ENCODE data around the gene MS4A18.
"Not testable (repeated sequence)": the region's sequence is repeated elsewhere in the genome, so short reads cannot be mapped to it uniquely, and the experiment has no call there.

Gene MS4A18

DNA sequence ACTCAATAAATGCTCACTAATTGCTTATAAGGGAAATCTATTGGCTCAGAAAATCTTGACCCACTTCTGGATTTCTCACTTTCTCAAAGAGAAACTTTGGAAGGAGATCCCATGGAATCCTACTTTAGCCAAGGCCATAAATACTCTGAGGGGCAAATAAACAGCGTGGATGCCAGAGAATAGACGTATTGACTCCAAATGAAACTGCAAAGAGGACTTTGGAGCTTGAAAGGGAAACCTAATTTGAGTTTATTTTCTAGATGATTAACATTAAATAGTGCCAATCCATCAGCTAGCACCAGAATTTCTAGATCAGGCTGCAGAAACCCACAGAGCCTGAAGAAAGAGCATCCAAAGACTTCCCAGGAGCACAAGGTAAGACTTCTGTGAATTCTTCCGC is at the start of gene MS4A18:
Gene MS4A18 (plus strand): TSS at position 301 of the 400 bp plus-strand sequence.
- H3K27ac ChIP-seq: no peak within 1 kb of the TSS
- TF ChIP-seq, protein P1, sequence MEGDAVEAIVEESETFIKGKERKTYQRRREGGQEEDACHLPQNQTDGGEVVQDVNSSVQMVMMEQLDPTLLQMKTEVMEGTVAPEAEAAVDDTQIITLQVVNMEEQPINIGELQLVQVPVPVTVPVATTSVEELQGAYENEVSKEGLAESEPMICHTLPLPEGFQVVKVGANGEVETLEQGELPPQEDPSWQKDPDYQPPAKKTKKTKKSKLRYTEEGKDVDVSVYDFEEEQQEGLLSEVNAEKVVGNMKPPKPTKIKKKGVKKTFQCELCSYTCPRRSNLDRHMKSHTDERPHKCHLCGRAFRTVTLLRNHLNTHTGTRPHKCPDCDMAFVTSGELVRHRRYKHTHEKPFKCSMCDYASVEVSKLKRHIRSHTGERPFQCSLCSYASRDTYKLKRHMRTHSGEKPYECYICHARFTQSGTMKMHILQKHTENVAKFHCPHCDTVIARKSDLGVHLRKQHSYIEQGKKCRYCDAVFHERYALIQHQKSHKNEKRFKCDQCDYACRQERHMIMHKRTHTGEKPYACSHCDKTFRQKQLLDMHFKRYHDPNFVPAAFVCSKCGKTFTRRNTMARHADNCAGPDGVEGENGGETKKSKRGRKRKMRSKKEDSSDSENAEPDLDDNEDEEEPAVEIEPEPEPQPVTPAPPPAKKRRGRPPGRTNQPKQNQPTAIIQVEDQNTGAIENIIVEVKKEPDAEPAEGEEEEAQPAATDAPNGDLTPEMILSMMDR (IDR thresholded peaks at IDR 0.05): no peak
- no peak for TF ChIP-seq ZFX (IDR thresholded peaks at IDR 0.05; ENCODE audit: borderline replicate concordance)

DNA sequence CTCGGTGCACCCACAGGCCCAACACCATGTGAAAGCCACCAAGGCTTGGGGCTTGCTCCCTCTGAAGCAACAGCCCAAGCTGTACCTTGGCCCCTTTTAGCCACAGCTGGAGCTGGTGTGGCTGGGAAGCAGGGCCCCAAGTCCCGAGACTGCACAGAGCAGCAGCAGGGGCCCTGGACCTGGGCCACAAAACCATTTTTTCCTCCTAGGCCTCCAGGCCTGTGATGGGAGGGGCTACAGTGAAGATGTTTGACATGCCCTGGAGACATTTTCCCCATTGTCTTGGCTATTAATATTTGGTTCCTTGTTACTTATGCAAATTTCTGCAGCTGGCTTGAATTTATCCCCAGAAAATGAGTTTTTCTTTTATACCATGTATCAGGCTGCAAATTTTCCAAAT is 46.3 kb upstream of the MS4A18 start:
- H3K27ac ChIP-seq: not testable (repeated sequence)

DNA sequence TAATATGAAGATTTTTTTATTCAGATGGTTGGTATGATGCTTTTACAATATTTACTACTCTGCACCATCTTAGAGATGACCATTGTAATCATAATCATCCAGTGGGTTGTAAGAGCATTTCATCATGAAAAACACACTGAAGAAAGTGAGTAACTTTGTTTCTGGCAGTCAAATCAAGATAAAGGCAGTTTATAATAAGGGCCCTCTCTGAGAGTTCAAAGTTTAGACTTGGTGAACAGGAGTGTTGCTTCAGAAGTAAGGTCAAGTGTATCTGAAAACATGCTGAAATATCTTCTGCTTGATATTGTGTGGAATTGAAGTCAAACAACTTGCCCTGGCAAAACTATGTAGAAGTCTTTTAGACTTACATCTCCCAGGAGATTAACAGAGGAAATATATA is 44.6 kb upstream of the MS4A18 start:
- no peak overlapping the region for H3K27ac ChIP-seq
- TF ChIP-seq, protein P1 (IDR thresholded peaks at IDR 0.05): no peak
- TF ChIP-seq ZFX (IDR thresholded peaks at IDR 0.05; ENCODE audit: borderline replicate concordance): no peak

DNA sequence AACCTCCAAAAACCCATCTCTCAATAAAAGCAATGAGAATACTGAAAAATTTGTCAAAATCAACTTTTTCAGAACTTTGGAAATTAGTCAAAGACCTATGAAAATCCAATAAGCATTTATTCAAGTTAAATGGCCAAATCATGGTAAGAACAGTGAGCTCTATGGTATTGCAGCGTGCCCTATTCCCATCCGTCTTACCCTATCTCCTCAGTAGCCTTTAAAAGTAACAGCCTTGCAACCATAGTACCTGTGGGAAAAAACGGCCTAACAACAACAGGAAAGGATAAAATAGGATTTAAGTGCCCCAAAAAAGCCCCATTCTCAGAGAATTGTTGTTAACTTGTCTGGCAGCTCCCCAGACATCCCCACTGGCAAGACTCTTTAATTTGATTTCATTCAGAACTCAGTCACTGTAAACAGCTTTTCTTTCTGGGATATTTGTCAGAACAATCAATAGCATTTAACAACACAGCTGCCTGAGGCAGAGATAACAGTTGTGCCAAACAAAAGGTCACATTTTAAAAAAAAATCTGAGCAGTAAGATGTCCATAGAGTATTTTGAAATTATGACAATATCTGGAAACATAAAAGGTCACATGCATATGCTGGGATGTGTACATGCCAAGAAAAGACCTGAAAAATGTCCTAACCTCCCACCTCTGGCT is 43.9 kb upstream of the MS4A18 start:
- TF ChIP-seq ZFX (IDR thresholded peaks at IDR 0.05; ENCODE audit: borderline replicate concordance): no peak
- TF ChIP-seq, protein P1 (IDR thresholded peaks at IDR 0.05): no peak
- H3K27ac ChIP-seq: no peak overlapping the region

DNA sequence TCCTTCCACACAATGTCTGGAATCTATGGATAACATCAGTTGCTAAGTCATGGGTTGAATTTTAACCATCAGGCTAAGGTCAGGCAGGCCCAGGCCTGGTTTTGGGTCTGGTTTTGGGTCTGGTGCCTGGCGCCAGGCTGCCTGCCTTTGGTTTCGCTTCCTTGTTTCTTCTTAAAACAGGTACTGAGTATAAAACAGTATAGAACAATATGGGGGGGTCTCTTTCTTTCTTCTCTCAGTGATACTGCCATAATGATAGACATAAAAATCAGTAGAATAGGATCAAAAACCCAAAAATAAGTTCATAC is 40.0 kb upstream of the MS4A18 start:
- H3K27ac ChIP-seq: not testable (repeated sequence)

DNA sequence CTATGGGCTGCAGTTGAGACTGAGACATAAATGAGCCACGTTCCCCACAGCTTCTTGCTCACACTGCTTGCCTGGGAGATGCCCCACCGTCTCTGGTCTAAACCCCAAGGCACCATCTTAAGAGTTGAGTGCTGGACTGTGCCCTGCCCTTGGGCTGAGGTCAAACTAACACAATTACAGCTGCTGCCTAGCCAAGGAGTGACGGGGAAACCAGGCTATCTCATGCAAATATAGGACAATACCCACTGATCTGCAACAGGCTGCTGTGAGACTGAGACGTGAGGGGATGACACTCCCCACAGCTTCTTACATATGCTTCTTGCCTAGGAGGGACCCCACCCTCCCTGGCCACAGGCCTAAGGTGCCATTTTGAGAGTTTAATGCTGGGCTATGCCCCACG is 32.9 kb upstream of the MS4A18 start:
- no peak overlapping the region for H3K27ac ChIP-seq
- TF ChIP-seq ZFX (IDR thresholded peaks at IDR 0.05; ENCODE audit: borderline replicate concordance): no peak
- TF ChIP-seq, protein P1 (IDR thresholded peaks at IDR 0.05): no peak

DNA sequence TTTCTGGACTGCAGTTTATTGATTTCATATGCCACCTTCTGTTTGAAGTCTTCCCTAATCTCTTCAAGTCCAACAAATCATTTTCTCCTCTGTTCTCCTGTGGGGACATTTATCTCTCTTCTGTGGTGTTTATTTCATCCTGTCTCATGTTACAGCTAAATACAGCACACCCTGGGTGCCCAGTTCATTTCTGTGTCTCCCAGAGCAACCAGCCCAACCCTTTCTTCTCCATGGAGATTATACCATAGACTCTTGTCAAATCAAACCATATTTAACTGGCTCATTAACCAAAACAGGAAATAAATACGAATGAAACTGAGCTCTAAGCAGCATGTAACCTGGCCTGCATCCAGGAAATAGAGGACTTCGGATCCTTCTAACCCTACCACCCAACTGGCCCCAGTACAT is 25.2 kb upstream of the MS4A18 start, which contains the start of gene MS4A8:
Gene MS4A8 (plus strand): TSS at position 329 of the 408 bp plus-strand sequence. CDS start 1,249 bp downstream, outside the sequence.
- TF ChIP-seq, protein P1 (IDR thresholded peaks at IDR 0.05): no peak
- no peak for TF ChIP-seq ZFX (IDR thresholded peaks at IDR 0.05; ENCODE audit: borderline replicate concordance)

DNA sequence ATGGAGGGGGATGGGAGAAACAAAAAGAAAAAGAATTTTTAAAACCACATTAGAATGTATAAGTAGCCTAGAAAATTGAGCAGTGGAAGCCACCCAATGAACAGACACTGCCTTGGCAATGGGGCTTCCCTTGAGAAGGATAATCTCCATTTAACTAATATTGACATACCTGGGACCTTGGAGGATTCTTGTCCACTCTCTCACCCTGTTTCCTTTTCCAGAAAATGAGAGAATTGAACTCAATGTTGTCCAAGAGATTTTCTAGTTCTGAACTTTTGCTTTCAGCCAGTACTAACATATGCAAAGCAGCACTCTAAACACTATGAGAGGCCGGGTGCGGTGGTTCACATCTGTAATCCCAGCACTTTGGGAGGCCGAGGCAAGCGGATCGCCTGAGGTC is 24.6 kb upstream of the MS4A18 start:
- H3K27ac ChIP-seq: no peak overlapping the region
- no peak for TF ChIP-seq ZFX (IDR thresholded peaks at IDR 0.05; ENCODE audit: borderline replicate concordance)
- TF ChIP-seq, protein P1 (IDR thresholded peaks at IDR 0.05): no peak

More for the DNA sequence above, 25.2 kb upstream of the MS4A18 start, which contains the start of gene MS4A8:
- no peak within 1 kb of the TSS for H3K27ac ChIP-seq
